Astrocyte (in vitro differentiated cells and primary cell): ENCODE results near the gene PMM2.

Experiments used
- EZH2 ChIP-seq: IDR thresholded peaks from 2 replicates; pipeline ENCODE4 v1.6.1; 2012; ENCODE audit warnings: mild to moderate bottlenecking, low read length, inconsistent platforms; ENCODE audit not compliant: insufficient read depth
- TF ChIP-seq, protein P1 (sequence below): IDR thresholded peaks from 2 replicates; pipeline ENCODE4 v1.5.1; 2011; ENCODE audit warnings: low read depth, mild to moderate bottlenecking, inconsistent platforms, low read length, moderate library complexity; ENCODE audit not compliant: insufficient read depth

DNA sequence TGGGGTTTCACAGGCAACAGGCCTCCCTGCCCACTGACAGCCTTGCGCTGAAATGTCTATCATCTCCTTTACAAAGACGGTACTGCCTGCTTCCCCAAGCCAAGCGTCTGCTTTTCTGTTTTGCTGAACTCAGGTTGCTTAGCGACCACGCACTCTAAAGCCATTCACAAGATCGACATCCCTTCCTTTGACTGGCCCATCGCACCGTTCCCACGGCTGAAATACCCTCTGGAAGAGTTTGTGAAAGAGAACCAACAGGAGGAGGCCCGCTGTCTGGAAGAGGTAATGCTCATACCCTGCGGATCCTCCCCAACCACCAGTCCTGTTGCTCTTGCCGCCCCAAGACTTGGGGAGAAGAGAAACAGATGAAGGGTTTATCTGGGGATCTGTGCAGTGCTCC is 28.9 kb upstream of the PMM2 start:
- TF ChIP-seq, protein P1, sequence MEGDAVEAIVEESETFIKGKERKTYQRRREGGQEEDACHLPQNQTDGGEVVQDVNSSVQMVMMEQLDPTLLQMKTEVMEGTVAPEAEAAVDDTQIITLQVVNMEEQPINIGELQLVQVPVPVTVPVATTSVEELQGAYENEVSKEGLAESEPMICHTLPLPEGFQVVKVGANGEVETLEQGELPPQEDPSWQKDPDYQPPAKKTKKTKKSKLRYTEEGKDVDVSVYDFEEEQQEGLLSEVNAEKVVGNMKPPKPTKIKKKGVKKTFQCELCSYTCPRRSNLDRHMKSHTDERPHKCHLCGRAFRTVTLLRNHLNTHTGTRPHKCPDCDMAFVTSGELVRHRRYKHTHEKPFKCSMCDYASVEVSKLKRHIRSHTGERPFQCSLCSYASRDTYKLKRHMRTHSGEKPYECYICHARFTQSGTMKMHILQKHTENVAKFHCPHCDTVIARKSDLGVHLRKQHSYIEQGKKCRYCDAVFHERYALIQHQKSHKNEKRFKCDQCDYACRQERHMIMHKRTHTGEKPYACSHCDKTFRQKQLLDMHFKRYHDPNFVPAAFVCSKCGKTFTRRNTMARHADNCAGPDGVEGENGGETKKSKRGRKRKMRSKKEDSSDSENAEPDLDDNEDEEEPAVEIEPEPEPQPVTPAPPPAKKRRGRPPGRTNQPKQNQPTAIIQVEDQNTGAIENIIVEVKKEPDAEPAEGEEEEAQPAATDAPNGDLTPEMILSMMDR: no peak
- no peak for TF ChIP-seq EZH2
